GM19463 (cell line): Measurements from ENCODE around the gene NEDD8.

Experiments used
- ATAC-seq: cut with Tn5 transposase; IDR thresholded peaks from one replicate; pipeline ENCODE4 v1.9.1; 2021; ENCODE audit warnings: mild to moderate bottlenecking, moderate library complexity; ENCODE audit not compliant: unreplicated experiment

The NEDD8 gene

DNA sequence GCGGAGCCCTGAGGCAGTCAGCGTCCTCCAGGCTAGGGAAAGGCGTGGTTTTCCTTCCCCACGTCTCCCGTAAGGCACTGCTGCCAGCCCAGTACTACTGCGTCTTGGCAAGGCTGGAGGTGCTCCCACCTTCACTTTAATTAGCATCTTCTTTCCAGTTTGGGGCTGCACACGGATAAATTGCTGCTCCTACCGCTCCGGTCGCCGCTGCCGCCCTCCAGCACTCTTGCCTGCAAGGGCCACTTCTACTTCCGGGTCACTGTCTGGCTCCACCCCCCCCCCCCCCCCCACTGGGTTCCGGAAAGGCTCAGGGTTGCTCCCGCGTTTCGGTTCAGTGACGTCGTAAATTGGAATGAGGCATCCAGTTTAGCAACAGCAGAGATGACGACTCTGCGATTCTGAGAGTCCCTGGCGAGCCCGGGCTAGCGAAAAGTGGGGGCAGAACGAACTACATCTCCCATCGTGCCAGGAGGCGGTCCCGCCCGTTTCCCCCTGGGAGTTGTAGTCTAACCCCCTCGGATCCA, at the start of gene NEDD8:
Gene NEDD8, minus strand, starts transcription at position 247 of the 524 bp plus-strand sequence. Its CDS starts 100 bp downstream, at position 147.
- peak; percentile 82 for ATAC-seq

- ATAC-seq: no peak
Measured at GRCh38 chr14:24281636-24282035, 49.5 kb upstream of the NEDD8 start.

- ATAC-seq: no peak
Measured at GRCh38 chr14:24280797-24281460, 48.8 kb upstream of the NEDD8 start.

DNA sequence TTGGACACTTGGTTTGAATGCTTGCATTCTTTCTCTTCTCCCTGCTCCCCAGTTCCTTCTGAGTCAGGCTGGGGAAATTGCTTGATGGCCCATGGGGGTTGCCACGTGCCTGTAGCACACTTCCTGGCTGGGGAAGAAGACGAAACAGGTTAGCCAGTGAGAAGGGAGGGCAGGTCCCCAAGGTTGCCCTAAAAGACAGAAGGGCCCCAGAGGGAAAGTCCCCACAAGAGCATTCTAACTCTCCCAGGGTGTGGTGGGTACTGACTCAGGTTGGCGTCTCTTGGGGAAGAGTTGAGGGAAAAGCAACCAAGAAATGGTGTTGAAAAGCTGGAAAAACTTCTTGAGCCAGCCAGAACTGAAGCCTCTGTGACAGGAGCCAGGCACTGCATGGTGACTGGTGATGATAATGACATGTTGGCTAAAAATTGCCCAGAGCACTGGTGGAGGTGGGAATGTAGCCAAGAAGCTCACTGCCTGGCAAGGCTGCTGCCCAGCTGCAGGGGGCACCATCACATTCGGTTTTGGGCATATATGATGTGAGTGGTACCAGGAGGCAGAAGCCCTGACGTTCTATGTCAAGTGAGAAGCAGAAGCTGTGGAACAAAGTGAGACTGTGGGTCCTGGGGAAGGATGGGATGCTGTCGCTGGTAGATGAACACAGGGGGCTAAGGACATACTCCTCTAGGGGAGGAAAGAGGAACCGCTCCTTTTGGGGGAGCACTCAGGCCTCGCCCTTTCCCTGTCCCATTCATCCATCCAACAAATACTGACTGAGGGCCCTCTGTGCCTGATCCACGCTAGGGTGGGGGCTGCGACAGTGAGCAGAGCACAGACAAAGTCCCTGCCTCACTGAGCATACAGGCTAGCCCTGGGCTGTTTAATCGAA, 47.4 kb upstream of the NEDD8 start:
- ATAC-seq: peak; percentile 79

DNA sequence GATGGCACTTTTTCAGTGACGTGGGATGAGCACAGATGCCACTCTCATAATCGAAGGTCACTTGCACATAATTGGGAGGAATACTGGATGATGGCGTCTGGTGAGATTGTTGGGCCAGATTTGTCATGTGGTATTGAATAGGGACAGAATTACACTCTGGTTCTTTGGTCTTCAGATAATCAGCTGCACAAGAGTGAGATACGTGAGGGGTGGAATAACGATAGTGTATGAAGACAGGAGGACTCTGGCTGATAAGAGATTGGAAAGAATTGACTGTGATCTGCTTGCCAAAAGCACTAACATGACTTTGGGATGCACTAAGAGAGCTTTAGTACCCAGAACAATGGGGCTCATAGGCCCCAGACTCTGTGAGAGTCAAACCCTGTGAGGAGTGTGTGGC, 46.3 kb upstream of the NEDD8 start:
- ATAC-seq: no peak

- ATAC-seq: no peak
Measured at GRCh38 chr14:24277606-24278321, 45.6 kb upstream of the NEDD8 start.

DNA sequence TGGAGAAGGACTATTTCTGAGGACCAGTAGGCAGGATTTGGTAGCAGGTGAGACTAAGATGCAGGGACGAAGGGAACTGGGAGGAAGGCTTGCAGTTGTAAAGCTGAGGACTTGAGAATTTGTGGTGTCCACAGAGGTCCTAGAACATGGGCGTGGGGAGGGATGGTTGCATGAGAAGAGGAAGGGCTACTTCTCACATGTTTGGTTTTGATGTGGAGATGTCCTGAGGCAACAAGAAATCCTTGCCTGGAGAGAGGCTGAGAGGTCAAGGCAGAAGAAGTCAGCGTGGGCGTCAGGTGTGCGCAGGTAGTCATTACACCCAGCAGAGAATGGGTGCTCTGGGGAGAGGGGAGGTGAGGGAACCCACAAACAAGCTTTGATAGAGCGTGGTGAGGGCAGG, 44.9 kb upstream of the NEDD8 start:
- ATAC-seq: no peak

GRCh38 chr14:24274101-24274543, 42.0 kb upstream of the NEDD8 start:
- peak; percentile 39 for ATAC-seq

- no peak for ATAC-seq
Measured at GRCh38 chr14:24273422-24273998, 41.3 kb upstream of the NEDD8 start.

DNA sequence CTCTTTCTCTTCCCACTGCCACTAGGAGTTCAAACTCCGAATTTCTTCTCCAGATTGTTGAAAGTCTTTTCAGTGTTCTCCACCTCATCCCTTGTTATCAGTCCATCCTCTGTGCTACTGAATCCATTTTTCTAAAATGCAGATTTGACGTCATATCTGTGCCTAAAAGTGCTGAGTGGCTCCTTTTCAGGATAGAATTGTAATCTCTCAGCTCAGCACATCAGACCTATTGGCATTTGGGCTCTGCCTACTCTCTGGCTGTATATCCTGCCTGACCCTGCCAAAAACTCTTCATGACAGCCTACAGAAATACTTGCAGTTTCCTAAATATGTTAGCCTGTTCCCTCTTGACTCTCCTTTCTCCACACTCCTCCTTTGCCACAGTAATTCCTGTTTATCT, 40.3 kb upstream of the NEDD8 start:
- no peak for ATAC-seq

DNA sequence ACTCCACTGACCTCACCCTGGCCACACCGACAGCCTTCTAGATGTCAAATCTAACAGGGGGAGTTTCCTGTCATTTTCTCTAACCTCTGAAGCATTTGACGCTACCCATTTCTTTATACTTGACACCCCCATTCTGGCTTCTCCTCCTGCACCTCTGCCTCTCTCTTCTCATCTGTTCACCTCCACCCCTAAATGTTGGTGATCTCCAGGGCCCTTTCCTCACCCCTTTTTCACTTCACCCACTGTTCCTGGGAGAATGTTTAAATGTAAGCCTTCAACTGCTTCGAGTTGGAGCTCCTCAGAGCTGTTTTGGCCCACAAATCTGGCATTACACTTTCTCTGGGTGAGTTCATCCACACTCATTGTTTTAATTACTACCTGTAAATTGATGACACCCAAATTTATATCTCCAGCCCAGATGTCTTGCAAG, 39.7 kb upstream of the NEDD8 start:
- ATAC-seq: no peak

GRCh38 chr14:24271134-24271833, 39.1 kb upstream of the NEDD8 start, which contains the start of gene RABGGTA:
RABGGTA (minus strand) TSS chr14:24271597; CDS start chr14:24271115, 482 bp downstream.
- ATAC-seq: peak; percentile 83

GRCh38 chr14:24270537-24271133, 38.5 kb upstream of the NEDD8 start:
- no peak for ATAC-seq

GRCh38 chr14:24269910-24270536, 37.9 kb upstream of the NEDD8 start:
- no peak for ATAC-seq

GRCh38 chr14:24269368-24269767, 37.2 kb upstream of the NEDD8 start:
- ATAC-seq: no peak

DNA sequence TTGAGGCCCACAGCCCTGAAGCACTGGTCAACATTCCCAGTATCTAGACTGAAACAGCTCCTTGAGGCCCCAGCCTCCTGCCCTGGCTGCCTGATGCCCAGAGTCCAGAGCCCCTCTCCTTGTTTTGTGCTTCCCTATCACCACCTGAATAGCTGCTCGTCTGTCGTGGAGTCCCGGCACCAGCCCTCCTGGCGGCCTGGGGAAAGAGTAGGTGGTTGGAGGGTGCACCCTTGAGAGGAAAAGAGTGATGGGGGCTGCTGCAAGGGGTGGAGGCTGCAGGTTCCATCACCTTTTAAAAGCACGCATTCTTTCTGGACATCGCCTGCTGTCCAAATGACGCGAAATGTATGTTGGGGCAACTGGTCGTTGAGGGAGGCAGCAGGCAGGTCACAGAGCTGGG, 36.1 kb upstream of the NEDD8 start:
- no peak for ATAC-seq

- no peak for ATAC-seq
Measured at GRCh38 chr14:24267516-24267915, 35.3 kb upstream of the NEDD8 start.

DNA sequence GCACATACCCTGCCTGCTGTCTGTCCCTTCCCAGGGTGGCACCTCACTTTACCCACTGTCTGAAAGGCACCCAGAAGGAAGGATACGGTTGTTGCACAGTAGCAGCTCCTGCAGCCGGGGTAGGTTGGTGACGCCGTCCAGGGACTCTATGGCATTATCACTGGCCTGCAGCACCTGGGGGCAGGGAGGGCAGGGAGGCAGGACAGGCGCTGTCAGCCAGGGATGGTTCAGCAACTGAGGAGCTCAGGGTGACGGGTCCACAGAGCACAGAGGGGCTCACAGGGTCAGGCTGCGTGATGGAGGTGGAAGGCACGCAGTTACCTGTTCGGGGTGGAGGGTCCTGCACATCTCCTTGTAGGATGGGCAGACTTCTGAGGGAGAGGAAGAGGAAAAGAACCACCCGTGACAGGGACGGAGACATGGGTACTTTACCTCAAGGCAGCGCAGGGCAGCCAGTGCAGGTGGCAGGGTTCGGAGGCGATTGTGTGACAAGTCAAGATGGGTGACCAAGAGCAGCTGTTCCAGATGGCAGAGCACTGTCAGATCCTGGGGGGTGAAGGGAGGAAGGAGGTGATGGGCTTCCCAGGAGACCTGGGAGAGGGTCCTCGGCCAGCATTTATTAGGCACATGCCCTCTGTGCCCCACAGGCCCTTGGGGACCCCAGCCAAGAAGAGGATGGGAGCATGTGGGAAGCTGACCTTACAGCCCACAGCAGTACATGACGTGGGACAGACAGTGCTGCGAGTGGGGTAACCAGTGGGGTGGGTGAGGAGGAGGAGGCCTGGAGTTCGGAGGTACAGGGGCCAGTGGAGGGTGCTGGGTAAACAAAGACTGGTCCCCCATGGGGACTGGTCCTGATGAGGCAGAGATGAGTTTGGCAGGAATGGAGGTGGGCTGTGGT, 34.4 kb upstream of the NEDD8 start:
- ATAC-seq: no peak
